Measurements from ENCODE around the gene FYCO1.

Gene FYCO1

GRCh38 chr3:45910892-45911291, 84.7 kb downstream of the FYCO1 start:
- no peak for DNase-seq

GRCh38 chr3:45909542-45909941, 86.1 kb downstream of the FYCO1 start:
- DNase-seq = no peak

DNA sequence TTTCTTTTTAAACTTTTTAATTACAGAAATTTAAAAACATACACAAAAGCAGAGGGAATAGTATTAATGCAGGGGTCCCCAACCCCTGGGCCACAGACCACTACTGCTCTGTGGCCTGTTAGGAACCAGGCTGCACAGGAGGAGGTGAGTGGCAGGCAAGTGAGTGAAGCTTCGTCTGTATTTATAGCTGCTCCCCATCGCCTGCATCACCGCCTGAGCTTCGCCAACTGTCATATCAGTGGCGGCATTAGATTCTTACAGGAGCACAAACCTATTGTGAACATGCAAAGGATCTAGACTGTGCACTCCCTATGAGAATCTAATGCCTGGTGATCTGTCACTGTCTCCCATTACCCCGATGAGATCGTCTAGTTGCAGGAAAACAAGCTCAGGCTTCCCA, 86.9 kb downstream of the FYCO1 start:
- no peak for DNase-seq

GRCh38 chr3:45907769-45908705, 87.6 kb downstream of the FYCO1 start:
- no peak for DNase-seq

GRCh38 chr3:45906681-45907407, 88.8 kb downstream of the FYCO1 start:
- no peak for DNase-seq

GRCh38 chr3:45905755-45906154, 89.9 kb downstream of the FYCO1 start:
- DNase-seq = no peak

GRCh38 chr3:45904931-45905330, 90.7 kb downstream of the FYCO1 start:
- DNase-seq = no peak

- no peak for DNase-seq
These were observed 98.7 kb downstream of the FYCO1 start for GRCh38 chr3:45896956-45897355.

- DNase-seq = no peak
These were observed 99.7 kb downstream of the FYCO1 start for GRCh38 chr3:45895686-45896468.

DNA sequence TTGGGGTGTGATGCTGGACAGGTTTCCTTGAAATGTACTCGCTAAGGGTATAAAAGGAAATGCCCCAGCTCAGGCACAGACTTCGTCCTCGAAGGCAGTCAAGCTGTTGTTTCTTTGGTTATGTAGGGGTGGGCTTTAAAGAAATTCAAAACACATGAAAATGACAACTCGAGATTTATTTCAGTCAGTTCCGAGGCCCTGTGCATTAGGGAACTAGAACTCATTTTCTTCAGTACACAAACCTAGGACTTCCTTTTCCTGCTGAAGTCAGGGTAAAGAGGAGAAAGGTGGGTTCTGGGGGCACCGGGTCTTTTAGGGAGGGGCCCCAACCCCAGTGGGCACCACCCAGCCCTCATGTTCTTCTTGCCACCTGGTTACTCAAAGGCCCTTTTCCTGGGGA, 101.6 kb downstream of the FYCO1 start:
- no peak for DNase-seq

- DNase-seq = no peak
These were observed 103.5 kb downstream of the FYCO1 start for GRCh38 chr3:45892161-45892560.

DNA sequence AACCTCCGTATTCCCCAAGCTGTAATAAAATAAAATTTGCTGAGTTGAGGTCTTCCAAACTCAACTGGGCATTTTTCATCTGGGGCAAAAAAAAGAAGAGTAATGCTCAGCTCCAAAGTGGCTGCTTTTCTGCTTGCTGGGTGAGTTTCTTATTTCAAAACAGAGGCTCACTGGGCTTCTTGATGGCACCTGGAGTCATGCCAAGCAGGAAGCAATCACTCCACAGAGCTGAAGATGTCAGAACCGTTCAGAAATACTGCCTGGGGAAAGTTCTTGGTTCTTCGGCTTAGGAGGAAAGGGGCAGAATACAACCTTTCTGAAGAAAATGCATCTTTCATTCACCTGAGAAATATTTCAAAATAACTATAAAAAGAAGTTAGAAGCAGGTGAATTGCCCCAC, 105.2 kb downstream of the FYCO1 start:
- no peak for DNase-seq

DNA sequence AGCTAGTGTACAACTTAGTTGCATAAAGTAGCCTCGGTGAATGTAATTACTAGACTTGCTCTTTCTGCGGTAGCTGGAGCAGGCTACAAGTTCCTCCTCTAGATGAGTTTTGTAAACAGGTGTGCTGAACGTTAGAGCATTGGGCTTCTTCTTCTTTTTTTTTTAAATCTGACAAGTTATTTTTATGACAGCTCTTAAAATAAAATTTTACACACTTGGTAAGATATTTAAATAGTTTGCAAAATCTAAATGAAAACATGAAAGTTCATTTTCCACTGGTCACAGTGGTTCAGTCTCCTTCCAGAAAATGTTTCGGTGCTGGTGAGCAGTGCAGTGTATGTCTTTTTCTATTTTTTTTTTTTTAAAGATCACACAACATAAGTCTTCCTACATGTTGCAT, 106.3 kb downstream of the FYCO1 start:
- DNase-seq = no peak

- no peak for DNase-seq
These were observed 107.7 kb downstream of the FYCO1 start for GRCh38 chr3:45887759-45888511.

- DNase-seq = peak; percentile 12
These were observed 108.3 kb downstream of the FYCO1 start for GRCh38 chr3:45887285-45887684.

GRCh38 chr3:45885979-45886705, 109.5 kb downstream of the FYCO1 start, which contains the start of gene CCR9:
Gene CCR9, plus strand, starts transcription at chr3:45886543. Its CDS starts 8,391 bp downstream, at chr3:45894934.
- DNase-seq = no peak

DNA sequence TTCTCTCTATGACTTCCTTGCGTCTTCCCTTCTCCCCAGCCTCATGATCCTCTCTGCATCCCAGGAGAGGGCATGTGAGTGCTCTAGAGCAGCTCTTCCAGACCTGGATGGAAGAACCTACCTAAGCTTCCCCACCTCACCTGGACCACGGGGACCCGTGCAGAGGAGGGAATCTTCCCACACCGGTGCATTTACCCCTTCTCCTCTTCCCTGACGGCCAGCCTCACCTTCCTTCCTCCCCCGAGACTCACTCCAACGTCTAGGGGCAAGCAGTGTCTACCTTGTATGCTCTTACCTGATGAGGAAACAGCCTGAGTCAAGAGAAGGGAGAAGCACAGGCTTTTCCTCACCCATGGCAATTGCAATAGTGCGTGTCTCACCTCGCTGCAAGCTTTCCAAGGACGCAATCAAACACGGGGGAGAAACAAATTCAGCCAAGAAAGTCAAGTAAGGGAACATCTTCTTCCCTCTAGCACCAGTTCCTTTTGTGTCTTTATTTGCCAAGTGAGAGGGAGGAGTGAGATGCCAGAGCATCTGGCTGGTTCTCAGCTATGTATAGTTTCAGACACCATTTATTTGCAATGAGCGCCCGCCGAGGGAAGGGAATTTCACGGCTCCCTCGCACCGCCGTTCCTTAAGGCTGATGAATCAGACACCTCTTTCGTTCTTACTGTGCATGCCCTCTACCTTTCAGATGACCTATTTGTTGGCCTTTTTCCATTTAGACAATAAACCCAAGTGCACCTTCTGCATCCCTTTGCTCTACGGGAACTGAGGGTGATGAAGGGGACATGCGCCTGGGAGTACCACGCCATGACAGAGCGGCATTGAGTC, 111.0 kb downstream of the FYCO1 start:
- DNase-seq = no peak

- no peak for DNase-seq
These were observed 114.3 kb downstream of the FYCO1 start for GRCh38 chr3:45881078-45882022.

DNA sequence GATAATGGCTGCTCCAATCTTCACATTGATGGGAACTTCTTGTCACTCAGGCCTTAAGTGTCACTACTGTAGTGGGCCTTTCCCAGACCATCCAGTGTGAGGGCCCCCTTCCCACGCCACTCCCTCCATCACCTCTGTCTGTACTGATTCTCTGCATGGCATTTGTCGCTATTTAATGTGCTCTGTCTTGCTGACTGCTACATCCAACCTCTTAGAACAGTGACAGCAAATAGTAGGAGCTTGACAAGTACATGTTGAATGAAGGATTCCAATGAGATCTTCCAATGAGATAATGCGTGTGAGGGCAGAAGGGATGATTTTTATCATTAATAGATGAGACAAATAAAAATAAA, 114.9 kb downstream of the FYCO1 start:
- no peak for DNase-seq

GRCh38 chr3:45878124-45878523, 117.5 kb downstream of the FYCO1 start:
- no peak for DNase-seq
